Measurements from ENCODE around the gene APBA2. TPM values are rescaled to one million over a fixed set of nuclear protein-coding genes. Genes with fewer than 3 reads are reported as not detected.

The APBA2 gene
- total and polyA plus RNA-seq, 10 donors = 5.8 to 33.8 (median 18.3) TPM

DNA sequence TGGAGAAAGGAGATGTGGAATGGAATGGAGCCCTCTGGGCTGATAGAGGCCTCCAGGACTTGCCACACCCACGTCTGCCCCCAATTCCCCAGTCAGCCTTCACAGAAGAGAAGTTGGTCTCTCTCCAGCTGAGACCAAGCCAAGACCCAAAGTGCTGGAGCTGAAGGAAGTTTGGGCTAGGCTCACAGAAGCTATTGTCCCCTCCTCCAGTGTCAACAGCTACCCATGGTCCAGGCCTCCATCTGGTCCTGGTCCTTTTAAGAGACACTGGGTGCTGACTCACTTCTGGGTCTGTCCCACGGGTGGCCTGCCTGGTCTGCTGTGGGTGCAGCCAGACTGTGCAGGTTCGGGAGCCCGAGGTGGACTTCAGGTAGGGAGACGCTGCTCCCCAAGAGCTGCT lies 179.8 kb downstream of the APBA2 start:
- Histone ChIP-seq H3K4me1 (peaks cover 0 to 4% (median 0%) of the 10 kb centered on the region in 6 donors), H3K27me3 (replicated peaks in 1 of 7) (no peaks in the 10 kb centered on the region), H3K9me3 (peaks cover 0 to 13% (median 8%) of the 10 kb centered on the region in 8 donors), H3K27ac (no peak overlapping the region), H3K36me3 (no peaks in the 10 kb centered on the region), H3K4me3 (no peak overlapping the region)
- intact Hi-C loops (cut with DNase I; ENCODE audit: low total_unique reads) = no loop called here
- no peak for TF ChIP-seq POLR2A (IDR thresholded peaks at IDR 0.05)
- TF ChIP-seq POLR2AphosphoS5 (IDR thresholded peaks at IDR 0.05) = no peak
- TF ChIP-seq CTCF (IDR thresholded peaks at IDR 0.05 in 8 of 11, conservative IDR thresholded peaks at IDR 0.05 in 3 of 11) = no peak
- 62 to 92% (median 80%) methylated on average over 1 to 5 of the region's 5 CpGs for WGBS, 5 donors
- DNase-seq = no peak

DNA sequence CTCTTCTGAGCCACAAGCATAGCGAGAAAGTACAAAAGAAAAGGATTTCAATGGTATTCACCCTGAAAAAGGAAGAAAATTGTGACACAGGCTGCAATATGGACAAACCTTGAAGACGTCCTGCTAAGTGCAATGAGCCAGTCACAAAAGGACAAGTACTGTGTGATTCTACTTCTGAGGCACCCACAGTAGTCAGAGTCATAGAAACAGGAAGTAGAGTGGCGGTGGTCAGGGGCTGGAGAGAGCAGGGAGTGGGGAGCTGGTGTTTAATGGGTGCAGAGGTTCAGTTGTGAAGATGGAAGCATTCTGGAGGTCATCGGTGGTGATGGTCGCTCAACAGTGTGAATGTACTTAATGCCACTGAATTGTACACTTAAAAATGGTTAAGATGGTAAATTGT lies 180.5 kb downstream of the APBA2 start:
- no peak for DNase-seq
- TF ChIP-seq CTCF (IDR thresholded peaks at IDR 0.05 in 8 of 11, conservative IDR thresholded peaks at IDR 0.05 in 3 of 11) = no peak
- no peak for TF ChIP-seq POLR2A (IDR thresholded peaks at IDR 0.05)
- TF ChIP-seq POLR2AphosphoS5 (IDR thresholded peaks at IDR 0.05) = no peak
- no peak overlapping the region for H3K27ac ChIP-seq
- intact Hi-C loops (cut with DNase I; ENCODE audit: low total_unique reads) = no loop called here
- H3K4me3 ChIP-seq = no peak overlapping the region
- no peaks in the 10 kb centered on the region for H3K27me3 ChIP-seq (replicated peaks in 1 of 7)
- peaks cover 0 to 4% (median 0%) of the 10 kb centered on the region in 6 donors for H3K4me1 ChIP-seq
- WGBS, 5 donors = 73 to 78% (median 78%) methylated on average over 5 of the region's 5 CpGs
- peaks cover 0 to 13% (median 8%) of the 10 kb centered on the region in 8 donors for H3K9me3 ChIP-seq
- no peaks in the 10 kb centered on the region for H3K36me3 ChIP-seq

GRCh38 chr15:29066838-29067237 lies 181.1 kb downstream of the APBA2 start:
- Histone ChIP-seq H3K9me3 (peaks cover 0 to 13% (median 8%) of the 10 kb centered on the region in 8 donors), H3K4me1 (peaks cover 0 to 4% (median 0%) of the 10 kb centered on the region in 6 donors), H3K27ac (no peak overlapping the region), H3K4me3 (no peak overlapping the region), H3K36me3 (no peaks in the 10 kb centered on the region), H3K27me3 (replicated peaks in 1 of 7) (no peaks in the 10 kb centered on the region)
- DNase-seq = no peak
- intact Hi-C loops (cut with DNase I; ENCODE audit: low total_unique reads) = no loop called here
- whole genome bisulfite sequencing, 5 donors = 67 to 86% (median 81%) methylated on average over 2 of the region's 2 CpGs
- TF ChIP-seq CTCF (IDR thresholded peaks at IDR 0.05 in 8 of 11, conservative IDR thresholded peaks at IDR 0.05 in 3 of 11) = no peak
- TF ChIP-seq POLR2AphosphoS5 (IDR thresholded peaks at IDR 0.05) = no peak
- no peak for TF ChIP-seq POLR2A (IDR thresholded peaks at IDR 0.05)

DNA sequence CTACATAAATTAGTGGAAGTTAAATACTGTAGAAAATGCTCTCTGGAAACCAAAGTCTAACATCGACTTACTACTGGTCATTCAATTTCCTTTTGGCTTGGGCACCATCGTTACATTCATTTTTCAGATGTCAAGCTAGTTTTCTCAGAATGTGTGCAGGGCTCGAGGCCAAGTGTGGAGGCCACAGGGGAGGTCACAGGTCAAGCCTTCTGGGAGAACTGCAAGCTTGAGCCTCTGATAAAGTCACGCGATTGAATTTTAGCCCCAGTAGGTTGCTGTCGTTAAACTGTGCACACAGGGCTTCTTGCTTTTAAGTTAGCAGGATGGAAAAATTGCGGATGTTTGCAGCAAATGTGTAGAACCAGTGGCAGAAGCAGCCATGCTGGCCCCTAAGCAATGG lies 182.2 kb downstream of the APBA2 start:
- intact Hi-C loops (cut with DNase I; ENCODE audit: low total_unique reads) = no loop called here
- Histone ChIP-seq H3K9me3 (peaks cover 0 to 13% (median 8%) of the 10 kb centered on the region in 8 donors), H3K27me3 (replicated peaks in 1 of 7) (no peaks in the 10 kb centered on the region), H3K4me1 (peaks cover 0 to 4% (median 0%) of the 10 kb centered on the region in 6 donors), H3K27ac (no peak overlapping the region), H3K36me3 (no peaks in the 10 kb centered on the region), H3K4me3 (no peak overlapping the region)
- DNase-seq = no peak
- TF ChIP-seq CTCF (IDR thresholded peaks at IDR 0.05 in 8 of 11, conservative IDR thresholded peaks at IDR 0.05 in 3 of 11) (no peak), POLR2A (IDR thresholded peaks at IDR 0.05) (no peak), POLR2AphosphoS5 (IDR thresholded peaks at IDR 0.05) (no peak)
- 64 to 89% (median 71%) methylated on average over 7 of the region's 7 CpGs for WGBS, 5 donors
